ENCODE results near the gene AKAP13.
"Not testable (repeated sequence)": the region's sequence is repeated elsewhere in the genome, so short reads cannot be mapped to it uniquely, and the experiment has no call there.

AKAP13 gene

GRCh38 chr15:85793641-85794597 lies 413.5 kb downstream of the AKAP13 start:
- 0 out of 2 replicates have a peak overlapping the region, but pooled peaks have one; percentile 8 for H3K27ac ChIP-seq (ENCODE audit: low read length)
- no peaks in the 10 kb centered on the region for H3K36me3 ChIP-seq (replicated peaks; ENCODE audit: low read depth, low read length)
- peak overlapping the region; percentile 91 for H3K4me2 ChIP-seq (ENCODE audit: low read length)
- H3K9ac ChIP-seq (ENCODE audit: low read length), result peak overlapping the region; percentile 80
- no peak overlapping the region for H2AFZ ChIP-seq (ENCODE audit: low read depth, low read length)
- TF ChIP-seq CTCF (IDR thresholded peaks at IDR 0.05; ENCODE audit: low read depth, low read length) (no peak), EZH2phosphoT487 (IDR thresholded peaks at IDR 0.05; ENCODE audit: low read depth) (no peak)
- peaks cover 8% of the 10 kb centered on the region for H3K27me3 ChIP-seq (ENCODE audit: low read depth, low read length)
- H3K79me2 ChIP-seq (ENCODE audit: low read length), result peaks cover 22% of the 10 kb centered on the region
- H3K4me3 ChIP-seq (ENCODE audit: low read length), result peak overlapping the region; percentile 85
- H3K4me1 ChIP-seq (ENCODE audit: low read length), result peaks cover 18% of the 10 kb centered on the region
- peaks cover 28% of the 10 kb centered on the region for H4K20me1 ChIP-seq (ENCODE audit: insufficient read depth, low read length)
- H3K9me3 ChIP-seq (ENCODE audit: insufficient read depth, low read length), result no peaks in the 10 kb centered on the region

GRCh38 chr15:85794598-85795336 lies 414.4 kb downstream of the AKAP13 start, which contains the start of gene KLHL25:
KLHL25 (minus strand) TSS chr15:85794925; CDS start chr15:85769810, 25,115 bp downstream.
- H3K9me3 ChIP-seq (ENCODE audit: insufficient read depth, low read length), result no peaks in the 10 kb centered on the region
- peaks cover 18% of the 10 kb centered on the region for H3K4me1 ChIP-seq (ENCODE audit: low read length)
- H3K36me3 ChIP-seq (replicated peaks; ENCODE audit: low read depth, low read length), result no peaks in the 10 kb centered on the region
- peaks cover 25% of the 10 kb centered on the region for H4K20me1 ChIP-seq (ENCODE audit: insufficient read depth, low read length)
- H3K4me2 ChIP-seq (ENCODE audit: low read length), result peak within 1 kb of the TSS; percentile 95
- TF ChIP-seq CTCF (IDR thresholded peaks at IDR 0.05; ENCODE audit: low read depth, low read length), result no peak
- TF ChIP-seq EZH2phosphoT487 (IDR thresholded peaks at IDR 0.05; ENCODE audit: low read depth), result no peak
- peak within 1 kb of the TSS; percentile 85 for H3K4me3 ChIP-seq (ENCODE audit: low read length)
- peaks cover 22% of the 10 kb centered on the region for H3K79me2 ChIP-seq (ENCODE audit: low read length)
- peak within 1 kb of the TSS; percentile 97 for H2AFZ ChIP-seq (ENCODE audit: low read depth, low read length)
- 0 out of 2 replicates have a peak within 1 kb of the TSS, but pooled peaks have one; percentile 8 for H3K27ac ChIP-seq (ENCODE audit: low read length)
- peaks cover 8% of the 10 kb centered on the region for H3K27me3 ChIP-seq (ENCODE audit: low read depth, low read length)
- H3K9ac ChIP-seq (ENCODE audit: low read length), result peak within 1 kb of the TSS; percentile 80

GRCh38 chr15:85795337-85796305 lies 415.2 kb downstream of the AKAP13 start:
- TF ChIP-seq EZH2phosphoT487 (IDR thresholded peaks at IDR 0.05; ENCODE audit: low read depth) (no peak), CTCF (IDR thresholded peaks at IDR 0.05; ENCODE audit: low read depth, low read length) (no peak)
- H3K27me3 ChIP-seq (ENCODE audit: low read depth, low read length), result peaks cover 8% of the 10 kb centered on the region
- H3K4me2 ChIP-seq (ENCODE audit: low read length), result peak overlapping the region; percentile 95
- peak overlapping the region; percentile 80 for H3K4me3 ChIP-seq (ENCODE audit: low read length)
- H3K79me2 ChIP-seq (ENCODE audit: low read length), result peaks cover 22% of the 10 kb centered on the region
- H4K20me1 ChIP-seq (ENCODE audit: insufficient read depth, low read length), result peaks cover 25% of the 10 kb centered on the region
- peaks cover 24% of the 10 kb centered on the region for H3K4me1 ChIP-seq (ENCODE audit: low read length)
- H3K9me3 ChIP-seq (ENCODE audit: insufficient read depth, low read length), result no peaks in the 10 kb centered on the region
- H3K9ac ChIP-seq (ENCODE audit: low read length), result peak overlapping the region; percentile 70
- H3K27ac ChIP-seq (ENCODE audit: low read length), result no peak overlapping the region
- H3K36me3 ChIP-seq (replicated peaks; ENCODE audit: low read depth, low read length), result no peaks in the 10 kb centered on the region
- peak overlapping the region; percentile 97 for H2AFZ ChIP-seq (ENCODE audit: low read depth, low read length)

- H2AFZ ChIP-seq (ENCODE audit: low read depth, low read length); H3K9ac ChIP-seq (ENCODE audit: low read length); H3K9me3 ChIP-seq (ENCODE audit: insufficient read depth, low read length); H3K27me3 ChIP-seq (ENCODE audit: low read depth, low read length); H3K4me3 ChIP-seq (ENCODE audit: low read length); H3K27ac ChIP-seq (ENCODE audit: low read length); H3K4me2 ChIP-seq (ENCODE audit: low read length); H3K36me3 ChIP-seq (replicated peaks; ENCODE audit: low read depth, low read length): not testable (repeated sequence)
- H3K4me1 ChIP-seq (ENCODE audit: low read length), result peaks cover 31% of the 10 kb centered on the region
- H4K20me1 ChIP-seq (ENCODE audit: insufficient read depth, low read length), result peaks cover 24% of the 10 kb centered on the region
- peaks cover 22% of the 10 kb centered on the region for H3K79me2 ChIP-seq (ENCODE audit: low read length)
Observed at GRCh38 chr15:85796371-85796770, 416.0 kb downstream of the AKAP13 start.

All from OCI-LY3 (cell line).